Nephron (organoid): ENCODE results near the gene QSOX2.

ENCODE experiments used
- H3K27ac Mint-ChIP-seq, 3 experiments: 2 replicates each; pipeline ENCODE4 v1.8.0; 2020; ENCODE audit warnings: mixed read lengths in 3 of 3, mild to moderate bottlenecking in 2 of 3, moderate library complexity in 1 of 3
- H3K27me3 Mint-ChIP-seq: 2 replicates; pipeline ENCODE4 v1.8.0; 2021; ENCODE audit warnings: low read depth, mild to moderate bottlenecking, moderate library complexity, mixed read lengths
- H3K36me3 Mint-ChIP-seq: 2 replicates; pipeline ENCODE4 v1.8.0; 2020; ENCODE audit warnings: low read depth, mixed read lengths
- H3K4me1 Mint-ChIP-seq: 2 replicates; pipeline ENCODE4 v1.8.0; 2020; ENCODE audit warnings: mixed read lengths
- H3K4me3 Mint-ChIP-seq, 3 experiments: 2 replicates each; pipeline ENCODE4 v1.8.0; 2020; ENCODE audit warnings: mild to moderate bottlenecking in 3 of 3, mixed read lengths in 3 of 3, moderate library complexity in 2 of 3
- H3K9me3 Mint-ChIP-seq: 2 replicates; pipeline ENCODE4 v1.8.0; 2020; ENCODE audit warnings: mixed read lengths
- CTCF ChIP-seq, 3 experiments: fragments of 200-600 bp; sonication (generic); IDR thresholded peaks; one replicate each; pipeline ENCODE4 v1.5.0; 2021; ENCODE audit warnings: antibody characterized with exemption in 3 of 3; ENCODE audit not compliant: unreplicated experiment in 3 of 3

The QSOX2 gene

GRCh38 chr9:136284311-136284710, 38.7 kb upstream of the QSOX2 start:
- no peaks in the 10 kb centered on the region for H3K9me3 Mint-ChIP-seq
- H3K27me3 Mint-ChIP-seq, result peaks cover 24% of the 10 kb centered on the region
- TF ChIP-seq CTCF (IDR thresholded peaks at IDR 0.05; ENCODE audit: unreplicated experiment in 3 of 3), result no peak
- H3K36me3 Mint-ChIP-seq, result peaks cover 5% of the 10 kb centered on the region
- no peak overlapping the region for H3K4me3 Mint-ChIP-seq
- H3K27ac Mint-ChIP-seq, result no peak overlapping the region
- H3K4me1 Mint-ChIP-seq, result no peaks in the 10 kb centered on the region

- peaks cover 27% of the 10 kb centered on the region for H3K27me3 Mint-ChIP-seq
- no peak overlapping the region for H3K4me3 Mint-ChIP-seq
- no peaks in the 10 kb centered on the region for H3K4me1 Mint-ChIP-seq
- H3K9me3 Mint-ChIP-seq, result no peaks in the 10 kb centered on the region
- peak; percentile 78 to 86 (median 80) for TF ChIP-seq CTCF (IDR thresholded peaks at IDR 0.05; ENCODE audit: unreplicated experiment in 3 of 3)
- H3K36me3 Mint-ChIP-seq, result peaks cover 5% of the 10 kb centered on the region
- no peak overlapping the region for H3K27ac Mint-ChIP-seq
Measured at GRCh38 chr9:136283291-136284235, 38.0 kb upstream of the QSOX2 start.

GRCh38 chr9:136282272-136282861, 36.8 kb upstream of the QSOX2 start:
- no peaks in the 10 kb centered on the region for H3K4me1 Mint-ChIP-seq
- H3K9me3 Mint-ChIP-seq, result no peaks in the 10 kb centered on the region
- peaks cover 29% of the 10 kb centered on the region for H3K27me3 Mint-ChIP-seq
- no peak overlapping the region for H3K27ac Mint-ChIP-seq
- H3K36me3 Mint-ChIP-seq, result peaks cover 5% of the 10 kb centered on the region
- no peak for TF ChIP-seq CTCF (IDR thresholded peaks at IDR 0.05; ENCODE audit: unreplicated experiment in 3 of 3)
- H3K4me3 Mint-ChIP-seq, result no peak overlapping the region

- Mint-ChIP-seq H3K27ac (no peak overlapping the region), H3K9me3 (no peaks in the 10 kb centered on the region), H3K36me3 (peaks cover 2% of the 10 kb centered on the region), H3K4me1 (no peaks in the 10 kb centered on the region), H3K4me3 (no peak overlapping the region), H3K27me3 (peaks cover 24% of the 10 kb centered on the region)
- TF ChIP-seq CTCF (IDR thresholded peaks at IDR 0.05; ENCODE audit: unreplicated experiment in 3 of 3), result no peak
Measured at GRCh38 chr9:136281421-136282271, 36.0 kb upstream of the QSOX2 start.

- Mint-ChIP-seq H3K27me3 (peaks cover 24% of the 10 kb centered on the region), H3K36me3 (no peaks in the 10 kb centered on the region), H3K9me3 (no peaks in the 10 kb centered on the region), H3K27ac (no peak overlapping the region), H3K4me3 (no peak overlapping the region), H3K4me1 (no peaks in the 10 kb centered on the region)
- no peak for TF ChIP-seq CTCF (IDR thresholded peaks at IDR 0.05; ENCODE audit: unreplicated experiment in 3 of 3)
Measured at GRCh38 chr9:136280535-136281315, 35.1 kb upstream of the QSOX2 start.
